ENCODE measurements around the gene FHAD1.

DNA sequence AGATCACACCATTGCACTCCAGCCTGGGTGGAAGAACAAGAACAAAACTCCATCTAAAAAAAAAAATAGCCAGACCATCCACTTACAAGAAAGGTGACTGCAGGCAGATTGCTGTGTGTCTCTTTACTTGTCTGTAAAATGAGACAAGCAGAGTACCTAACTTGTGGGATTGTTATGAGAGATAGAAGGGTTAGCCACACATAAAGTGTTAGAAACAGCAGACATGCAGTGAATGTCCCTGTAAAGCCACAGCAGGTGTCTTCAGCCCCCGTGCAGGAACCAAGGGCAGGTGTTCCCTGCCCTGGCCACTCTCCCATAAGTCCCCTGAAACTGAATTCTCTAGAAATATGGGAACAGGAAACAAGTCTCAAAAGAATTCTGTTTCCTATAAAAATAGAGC is 121.9 kb downstream of the FHAD1 start:
- TF ChIP-seq, protein P1, sequence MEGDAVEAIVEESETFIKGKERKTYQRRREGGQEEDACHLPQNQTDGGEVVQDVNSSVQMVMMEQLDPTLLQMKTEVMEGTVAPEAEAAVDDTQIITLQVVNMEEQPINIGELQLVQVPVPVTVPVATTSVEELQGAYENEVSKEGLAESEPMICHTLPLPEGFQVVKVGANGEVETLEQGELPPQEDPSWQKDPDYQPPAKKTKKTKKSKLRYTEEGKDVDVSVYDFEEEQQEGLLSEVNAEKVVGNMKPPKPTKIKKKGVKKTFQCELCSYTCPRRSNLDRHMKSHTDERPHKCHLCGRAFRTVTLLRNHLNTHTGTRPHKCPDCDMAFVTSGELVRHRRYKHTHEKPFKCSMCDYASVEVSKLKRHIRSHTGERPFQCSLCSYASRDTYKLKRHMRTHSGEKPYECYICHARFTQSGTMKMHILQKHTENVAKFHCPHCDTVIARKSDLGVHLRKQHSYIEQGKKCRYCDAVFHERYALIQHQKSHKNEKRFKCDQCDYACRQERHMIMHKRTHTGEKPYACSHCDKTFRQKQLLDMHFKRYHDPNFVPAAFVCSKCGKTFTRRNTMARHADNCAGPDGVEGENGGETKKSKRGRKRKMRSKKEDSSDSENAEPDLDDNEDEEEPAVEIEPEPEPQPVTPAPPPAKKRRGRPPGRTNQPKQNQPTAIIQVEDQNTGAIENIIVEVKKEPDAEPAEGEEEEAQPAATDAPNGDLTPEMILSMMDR (IDR thresholded peaks at IDR 0.05; ENCODE audit: low read length): no peak
- no peak for TF ChIP-seq EZH2 (IDR thresholded peaks at IDR 0.05; ENCODE audit: borderline replicate concordance, low read length)

Measured in OCI-LY1 (cell line).